ENCODE measurements around the gene LIMK1. TPM values are rescaled to one million over a fixed set of nuclear protein-coding genes. Genes with fewer than 3 reads are reported as not detected.

LIMK1 gene
- total RNA-seq, 1 donor from 2014 or later, result 79.3 TPM

GRCh38 chr7:74069790-74070618 is 13.6 kb upstream of the LIMK1 start:
- H3K4me3 ChIP-seq (ENCODE audit: low read depth, low read length), result no peak overlapping the region
- TF ChIP-seq, protein P1, sequence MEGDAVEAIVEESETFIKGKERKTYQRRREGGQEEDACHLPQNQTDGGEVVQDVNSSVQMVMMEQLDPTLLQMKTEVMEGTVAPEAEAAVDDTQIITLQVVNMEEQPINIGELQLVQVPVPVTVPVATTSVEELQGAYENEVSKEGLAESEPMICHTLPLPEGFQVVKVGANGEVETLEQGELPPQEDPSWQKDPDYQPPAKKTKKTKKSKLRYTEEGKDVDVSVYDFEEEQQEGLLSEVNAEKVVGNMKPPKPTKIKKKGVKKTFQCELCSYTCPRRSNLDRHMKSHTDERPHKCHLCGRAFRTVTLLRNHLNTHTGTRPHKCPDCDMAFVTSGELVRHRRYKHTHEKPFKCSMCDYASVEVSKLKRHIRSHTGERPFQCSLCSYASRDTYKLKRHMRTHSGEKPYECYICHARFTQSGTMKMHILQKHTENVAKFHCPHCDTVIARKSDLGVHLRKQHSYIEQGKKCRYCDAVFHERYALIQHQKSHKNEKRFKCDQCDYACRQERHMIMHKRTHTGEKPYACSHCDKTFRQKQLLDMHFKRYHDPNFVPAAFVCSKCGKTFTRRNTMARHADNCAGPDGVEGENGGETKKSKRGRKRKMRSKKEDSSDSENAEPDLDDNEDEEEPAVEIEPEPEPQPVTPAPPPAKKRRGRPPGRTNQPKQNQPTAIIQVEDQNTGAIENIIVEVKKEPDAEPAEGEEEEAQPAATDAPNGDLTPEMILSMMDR (conservative IDR thresholded peaks at IDR 0.05; ENCODE audit: low read depth, low read length), result no peak
- no peak for DNase-seq (ENCODE audit: low read depth)

DNA sequence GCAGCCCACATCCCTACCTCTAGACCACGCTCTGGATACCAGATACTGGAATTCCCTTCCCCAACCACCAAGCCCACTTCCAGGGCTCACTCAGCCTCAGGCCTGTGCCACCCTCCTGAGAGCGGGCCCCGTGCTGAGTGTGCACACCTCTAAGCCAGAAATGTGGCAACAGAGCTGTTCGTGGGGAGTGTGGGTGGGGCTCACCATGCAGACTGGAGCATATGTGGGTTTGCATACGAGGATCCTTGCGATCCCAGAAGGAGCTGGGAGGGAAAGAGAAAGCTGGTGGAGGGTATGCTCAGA is 13.0 kb upstream of the LIMK1 start:
- TF ChIP-seq, protein P1 (conservative IDR thresholded peaks at IDR 0.05; ENCODE audit: low read depth, low read length), result no peak
- DNase-seq (ENCODE audit: low read depth), result no peak
- H3K4me3 ChIP-seq (ENCODE audit: low read depth, low read length), result no peak overlapping the region

- TF ChIP-seq, protein P1 (conservative IDR thresholded peaks at IDR 0.05; ENCODE audit: low read depth, low read length), result no peak
- no peak overlapping the region for H3K4me3 ChIP-seq (ENCODE audit: low read depth, low read length)
- no peak for DNase-seq (ENCODE audit: low read depth)
Measured at GRCh38 chr7:74071121-74071520, 12.5 kb upstream of the LIMK1 start.

DNA sequence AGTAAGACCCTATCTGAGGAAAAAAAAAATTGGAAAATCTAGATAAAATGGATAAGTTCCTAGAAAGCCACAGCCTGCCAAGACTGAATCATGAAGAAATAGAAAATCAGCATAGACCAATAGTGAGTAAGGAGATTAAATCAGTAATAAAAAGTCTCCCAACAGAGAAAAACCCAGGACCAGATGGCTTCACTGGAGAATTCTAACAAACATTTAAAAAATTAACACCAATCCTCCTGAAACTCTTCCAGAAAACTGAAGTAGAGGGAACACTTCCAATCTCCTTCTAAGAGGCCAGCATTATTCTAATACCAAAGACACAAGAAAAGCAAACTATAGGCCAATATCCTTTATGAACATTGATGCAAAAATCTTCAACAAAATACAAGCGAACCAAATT is 8.8 kb upstream of the LIMK1 start:
- H3K4me3 ChIP-seq (ENCODE audit: low read depth, low read length), result no peak overlapping the region
- DNase-seq (ENCODE audit: low read depth), result no peak
- TF ChIP-seq, protein P1 (conservative IDR thresholded peaks at IDR 0.05; ENCODE audit: low read depth, low read length), result no peak

GRCh38 chr7:74078461-74078860 is 5.1 kb upstream of the LIMK1 start:
- no peak for DNase-seq (ENCODE audit: low read depth)
- TF ChIP-seq, protein P1 (conservative IDR thresholded peaks at IDR 0.05; ENCODE audit: low read depth, low read length), result no peak
- H3K4me3 ChIP-seq (ENCODE audit: low read depth, low read length), result no peak overlapping the region

- DNase-seq (ENCODE audit: low read depth), result no peak
Measured at GRCh38 chr7:74082770-74083116, 861 bp upstream of the LIMK1 start.

More at GRCh38 chr7:74082770-74083116, 861 bp upstream of the LIMK1 start:
- H3K4me3 ChIP-seq (ENCODE audit: low read depth, low read length), result no peak overlapping the region
- TF ChIP-seq, protein P1 (conservative IDR thresholded peaks at IDR 0.05; ENCODE audit: low read depth, low read length), result no peak
